K562 (cell line): ENCODE results near the gene CHRNG.

Experiments used
- FOXP1 ChIP-seq: sonication (generic); formaldehyde crosslinking; IDR thresholded peaks from 2 replicates; pipeline ENCODE4 v1.8.0; 2022; ENCODE audit warnings: mild to moderate bottlenecking, missing genetic modification reagents
- ZNF224 ChIP-seq: sonication (generic); formaldehyde crosslinking; IDR thresholded peaks from 2 replicates; pipeline ENCODE4 v1.8.0; 2022; ENCODE audit warnings: mild to moderate bottlenecking, missing genetic modification reagents
- TF ChIP-seq, protein P1 (sequence below): sonication (generic); formaldehyde crosslinking; IDR thresholded peaks from 2 replicates; pipeline ENCODE4 v1.8.0; 2022; ENCODE audit warnings: mild to moderate bottlenecking, missing genetic modification reagents

DNA sequence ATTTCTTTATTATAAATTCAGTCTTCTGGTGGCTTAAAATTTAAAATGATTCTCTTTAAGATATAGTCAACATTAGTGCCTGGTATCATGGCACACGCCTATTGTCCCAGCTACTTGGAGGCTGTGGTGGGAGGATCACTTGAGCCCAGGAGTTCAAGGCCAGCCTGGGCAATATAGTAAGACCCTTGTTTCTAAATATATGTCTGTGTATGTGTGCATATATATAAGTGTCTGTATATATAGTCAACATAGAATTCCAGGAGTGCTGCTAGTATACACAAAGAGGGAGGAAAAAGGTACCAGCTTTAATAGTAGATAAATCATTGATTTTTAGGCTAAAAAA lies 35.9 kb downstream of the CHRNG start:
- TF ChIP-seq FOXP1 (CRISPR knock-in tag) (no peak), ZNF224 (CRISPR knock-in tag) (no peak)
- TF ChIP-seq, protein P1, sequence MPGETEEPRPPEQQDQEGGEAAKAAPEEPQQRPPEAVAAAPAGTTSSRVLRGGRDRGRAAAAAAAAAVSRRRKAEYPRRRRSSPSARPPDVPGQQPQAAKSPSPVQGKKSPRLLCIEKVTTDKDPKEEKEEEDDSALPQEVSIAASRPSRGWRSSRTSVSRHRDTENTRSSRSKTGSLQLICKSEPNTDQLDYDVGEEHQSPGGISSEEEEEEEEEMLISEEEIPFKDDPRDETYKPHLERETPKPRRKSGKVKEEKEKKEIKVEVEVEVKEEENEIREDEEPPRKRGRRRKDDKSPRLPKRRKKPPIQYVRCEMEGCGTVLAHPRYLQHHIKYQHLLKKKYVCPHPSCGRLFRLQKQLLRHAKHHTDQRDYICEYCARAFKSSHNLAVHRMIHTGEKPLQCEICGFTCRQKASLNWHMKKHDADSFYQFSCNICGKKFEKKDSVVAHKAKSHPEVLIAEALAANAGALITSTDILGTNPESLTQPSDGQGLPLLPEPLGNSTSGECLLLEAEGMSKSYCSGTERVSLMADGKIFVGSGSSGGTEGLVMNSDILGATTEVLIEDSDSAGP, result no peak
